RPMI7951 (cell line): ENCODE data around the gene TRNAU1AP. TPM values are rescaled to one million over a fixed set of nuclear protein-coding genes. Genes with fewer than 3 reads are reported as not detected.
"Not testable (repeated sequence)": the region's sequence is repeated elsewhere in the genome, so short reads cannot be mapped to it uniquely, and the experiment has no call there.

Source experiments
- DNase-seq: peaks from one replicate; pipeline ENCODE4 v3.0.0-alpha.2; 2012; ENCODE audit warnings: low read depth
- total RNA-seq: library from RNA; depleted of rRNA; stranded (reverse); fragments of >200 nt; shearing (Covaris generic); gene quantifications from 2 replicates; pipeline ENCODE4 v1.2.3, GENCODE V29; 2014; rRNA removed

TRNAU1AP gene
- total RNA-seq: 47.1 and 49.5 TPM in 2 replicates

DNA sequence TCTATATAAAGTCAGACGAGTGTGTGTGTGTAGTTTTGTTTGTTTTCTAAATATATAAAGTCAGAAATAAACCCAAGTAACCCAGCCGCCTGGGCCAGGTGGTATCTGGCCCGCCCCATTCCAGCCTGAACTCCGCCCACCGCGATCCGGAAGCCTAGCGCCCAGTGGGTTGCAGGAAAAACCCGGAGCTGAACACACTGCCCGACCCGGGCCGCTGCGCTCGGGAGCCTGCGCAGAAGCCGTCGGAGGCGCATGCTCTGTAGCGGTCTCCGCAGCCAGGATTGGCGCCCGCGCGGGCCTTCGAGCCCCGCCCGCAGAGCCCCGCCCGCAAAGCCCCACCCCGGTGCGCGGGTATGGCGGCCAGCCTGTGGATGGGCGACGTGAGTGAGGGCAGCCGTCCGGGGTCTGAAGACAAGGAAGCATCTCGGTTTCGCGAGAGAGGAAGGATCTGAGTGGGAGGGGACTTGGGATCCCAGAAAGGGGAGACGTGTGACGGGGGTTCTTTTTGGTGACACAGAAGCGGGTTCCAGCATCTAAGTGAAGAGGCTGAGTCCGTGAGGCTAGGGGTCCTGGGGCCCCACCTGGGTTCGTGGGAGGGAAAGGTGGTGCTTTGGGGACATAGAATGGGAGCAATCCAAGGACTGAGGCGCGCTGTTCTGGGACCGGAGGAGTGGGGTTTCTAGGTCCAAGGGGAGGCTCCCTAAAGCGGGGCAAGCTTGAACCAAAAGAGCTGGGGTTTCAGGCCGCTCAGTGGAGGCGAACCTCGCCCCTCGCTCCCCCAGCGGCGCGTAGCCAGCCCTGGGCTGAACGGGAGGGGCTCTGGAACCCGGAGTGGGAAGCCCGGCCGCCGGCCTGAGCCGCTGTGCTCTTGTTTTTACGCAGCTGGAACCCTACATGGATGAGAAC lies at the start of gene TRNAU1AP:
Gene TRNAU1AP, plus strand, starts transcription at position 328 of the 906 bp plus-strand sequence. Its CDS starts 26 bp downstream, at position 354.
- peak; percentile 94 for DNase-seq

DNA sequence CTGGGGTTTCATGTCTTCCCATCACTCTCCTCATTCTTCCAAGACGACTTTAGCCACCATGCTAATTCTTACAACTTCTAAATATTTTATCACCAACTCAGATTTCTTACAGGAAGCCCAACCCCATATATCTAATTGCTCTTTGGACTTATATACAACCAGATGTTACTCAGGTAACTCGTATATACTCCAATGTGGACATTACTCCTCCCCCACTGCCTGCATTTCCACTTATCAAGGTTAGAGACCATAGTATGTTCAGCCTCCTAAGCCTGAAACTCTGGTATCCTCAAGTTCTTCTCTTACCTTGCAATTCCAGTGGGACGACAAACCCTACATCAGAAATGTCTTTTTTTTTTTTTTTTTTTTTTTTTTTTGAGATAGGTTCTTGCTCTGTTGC lies 49.8 kb upstream of the TRNAU1AP start:
- DNase-seq: no peak

DNA sequence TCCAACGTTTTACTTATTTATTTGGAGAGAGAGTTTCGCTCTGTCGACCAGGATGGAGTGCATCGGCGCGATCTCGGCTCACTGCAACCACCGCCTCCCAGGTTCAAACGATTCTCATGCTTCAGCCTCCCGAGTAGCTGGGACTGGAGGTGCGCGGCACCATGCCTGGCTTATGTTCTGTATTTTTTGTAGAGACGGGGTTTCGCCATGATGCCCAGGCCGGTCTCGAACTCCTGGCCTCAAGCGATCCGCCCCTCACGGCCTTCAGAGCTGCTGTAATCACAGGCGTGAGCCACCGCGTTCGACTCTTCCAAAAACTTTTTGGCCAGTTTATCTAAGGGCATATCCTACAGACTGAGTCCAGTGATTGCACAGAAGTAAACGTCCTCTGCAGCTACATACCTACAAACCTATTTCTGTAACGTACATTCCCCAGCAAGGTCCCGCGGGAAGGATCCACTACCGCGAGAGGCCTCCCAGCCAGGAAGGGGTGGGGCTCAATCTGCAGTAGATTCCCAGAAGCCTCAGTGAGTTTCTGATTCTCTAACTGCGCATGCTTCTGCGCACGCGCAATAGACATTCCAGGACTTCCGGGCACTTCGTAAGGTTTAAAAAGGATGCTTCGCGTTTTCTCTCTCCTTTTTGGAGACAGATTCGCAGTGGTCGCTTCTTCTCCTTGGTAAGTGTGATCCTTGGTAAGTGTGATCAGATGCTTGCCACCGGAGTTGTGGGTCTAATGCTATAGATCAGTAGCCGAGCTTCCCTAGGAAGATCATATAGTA lies 47.3 kb upstream of the TRNAU1AP start, which contains the start of gene RCC1:
Gene RCC1, plus strand, starts transcription at position 638 of the 782 bp plus-strand sequence. CDS start 23,824 bp downstream, outside the sequence.
- DNase-seq: peak; percentile 99

DNA sequence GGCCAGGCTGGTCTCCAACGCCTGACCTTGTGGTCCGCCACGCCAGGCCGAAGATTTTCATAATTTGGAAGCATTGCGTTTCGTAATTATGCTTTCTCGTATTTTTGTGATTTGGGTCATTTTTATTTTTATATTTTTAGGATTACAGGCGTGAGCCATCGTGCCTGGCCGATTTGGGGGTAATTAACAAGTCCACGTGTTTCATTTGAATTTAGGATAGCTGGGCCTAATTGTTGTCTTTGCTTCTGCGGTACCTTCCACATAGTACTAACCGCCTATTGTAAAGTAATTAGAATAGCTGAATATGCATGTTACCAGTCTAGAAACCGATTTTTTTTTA lies 46.0 kb upstream of the TRNAU1AP start:
- DNase-seq: no peak

DNA sequence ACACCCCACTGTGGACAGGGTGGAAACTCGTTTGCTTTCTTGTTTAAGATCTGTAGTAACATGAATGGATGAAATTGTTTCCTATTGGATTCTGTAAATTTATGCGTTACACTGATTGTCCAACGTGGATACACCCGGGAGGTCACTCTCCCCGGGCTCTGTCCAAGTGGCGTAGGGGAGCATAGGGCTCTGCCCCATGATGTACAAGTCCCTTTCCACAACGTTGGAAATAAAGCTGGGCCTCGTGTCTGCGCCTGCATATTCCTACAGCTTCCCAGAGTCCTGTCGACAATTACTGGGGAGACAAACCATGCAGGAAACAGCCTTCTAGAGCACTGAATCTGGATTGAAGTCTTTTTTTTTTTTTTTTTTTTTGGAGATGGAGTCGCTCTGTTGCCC lies 45.6 kb upstream of the TRNAU1AP start:
- no peak for DNase-seq

DNA sequence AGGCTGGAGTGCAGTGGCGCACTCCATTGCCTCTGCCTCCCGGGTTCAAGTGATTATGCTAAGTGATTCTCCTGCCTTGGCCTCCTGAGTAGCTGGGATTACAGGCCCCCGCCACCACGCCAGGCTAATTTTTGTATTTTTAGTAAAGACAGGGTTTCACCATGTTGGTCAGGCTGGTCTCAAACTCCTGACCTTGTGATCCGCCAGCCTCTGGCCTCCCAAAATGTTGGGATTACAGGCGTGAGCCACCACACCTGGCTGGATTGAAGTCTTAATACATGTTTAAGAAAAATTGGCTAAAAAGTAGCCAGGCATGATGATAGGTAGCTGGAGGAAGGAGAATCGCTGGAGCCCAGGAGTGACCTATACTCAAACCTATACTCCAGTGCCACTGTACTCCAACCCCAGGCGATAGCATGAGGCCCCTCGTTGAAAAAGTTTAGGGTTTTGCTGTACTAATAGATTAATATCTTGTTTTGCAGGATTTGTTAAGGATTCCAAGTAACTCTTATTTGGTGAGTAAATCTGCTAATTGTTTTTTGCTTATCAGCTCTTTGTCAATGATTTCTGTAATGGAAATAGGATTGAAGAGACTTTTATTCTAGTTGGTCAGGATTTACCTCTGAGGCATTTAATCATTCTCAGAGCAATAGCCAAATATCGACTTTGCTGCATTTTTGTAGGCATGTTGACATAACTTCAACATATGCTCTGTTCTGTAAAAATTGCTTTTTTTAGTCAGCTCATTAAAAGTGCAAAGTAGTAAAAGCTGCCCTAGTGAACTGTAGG lies 45.0 kb upstream of the TRNAU1AP start:
- DNase-seq: no peak

DNA sequence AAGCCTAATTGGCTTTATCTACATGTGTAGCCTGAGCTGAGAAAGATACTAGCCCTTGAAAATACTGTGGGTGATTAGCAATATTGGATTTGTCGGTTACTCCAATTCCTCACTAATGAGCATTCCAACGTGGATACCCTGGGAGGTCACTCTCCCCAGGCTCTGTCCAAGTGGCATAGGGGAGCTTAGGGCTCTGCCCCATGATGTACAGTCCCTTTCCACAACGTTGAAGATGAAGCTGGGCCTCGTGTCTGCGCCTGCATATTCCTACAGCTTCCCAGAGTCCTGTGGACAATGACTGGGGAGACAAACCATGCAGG lies 44.5 kb upstream of the TRNAU1AP start:
- no peak for DNase-seq

DNA sequence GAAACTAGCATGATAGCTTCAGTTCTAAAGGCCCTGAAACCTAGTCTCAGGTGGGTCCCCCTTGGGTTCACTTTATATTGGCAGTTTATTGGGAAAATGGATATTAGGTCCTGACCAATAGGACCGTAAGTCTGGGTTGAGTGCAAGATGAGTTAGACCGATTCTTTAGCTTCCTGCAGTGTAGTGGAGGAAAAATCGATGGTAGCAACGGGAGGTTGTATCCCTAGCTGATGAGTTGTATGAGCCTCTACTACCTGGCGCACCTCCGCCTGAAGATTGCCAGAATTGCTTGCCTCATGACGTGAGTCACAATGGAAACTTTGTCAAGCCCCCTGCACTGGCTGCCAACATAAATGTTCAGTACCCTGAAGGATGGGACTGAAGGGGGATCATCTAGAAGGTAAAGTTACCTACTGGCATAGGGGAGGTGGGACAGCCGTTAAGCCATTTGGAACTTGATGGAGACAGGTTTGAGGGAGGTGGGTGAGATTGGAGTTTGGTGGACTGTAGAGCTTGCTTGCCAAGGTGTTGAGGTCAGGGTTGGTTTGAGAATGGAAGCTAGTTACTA lies 43.1 kb upstream of the TRNAU1AP start:
- no peak for DNase-seq

DNA sequence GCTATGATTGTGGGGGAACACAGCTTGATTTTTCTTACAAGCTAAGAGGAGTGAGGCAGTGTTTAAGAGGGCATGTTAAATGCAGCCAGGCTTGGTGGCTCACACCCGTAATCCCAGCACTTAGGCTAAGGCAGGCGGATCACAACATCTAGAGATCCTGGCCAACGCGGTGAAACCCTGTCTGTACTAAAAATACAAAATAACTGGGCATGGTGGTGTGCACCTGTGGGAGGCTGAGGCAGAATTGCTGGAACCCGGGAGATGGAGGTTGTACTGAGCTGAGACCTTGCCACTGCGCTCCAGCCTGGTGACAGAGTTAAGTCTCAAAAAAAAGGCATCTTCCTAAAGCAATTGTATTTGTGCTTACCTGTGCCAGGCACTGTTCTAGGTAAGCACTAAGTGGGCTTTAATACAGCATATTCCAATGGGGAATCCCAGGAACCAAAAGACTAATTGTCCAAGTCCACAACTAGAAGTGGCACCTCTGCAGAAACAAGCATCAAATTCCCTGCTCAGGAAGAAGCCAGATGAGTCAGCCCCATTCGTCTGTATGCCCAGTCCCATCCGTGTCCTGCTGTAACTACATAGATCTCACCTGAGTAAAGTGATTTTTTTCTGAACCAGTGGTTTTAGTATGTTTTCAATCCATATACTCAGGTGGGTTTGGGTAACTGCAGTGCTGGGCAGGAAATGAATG lies 42.5 kb upstream of the TRNAU1AP start:
- DNase-seq: peak; percentile 53

DNA sequence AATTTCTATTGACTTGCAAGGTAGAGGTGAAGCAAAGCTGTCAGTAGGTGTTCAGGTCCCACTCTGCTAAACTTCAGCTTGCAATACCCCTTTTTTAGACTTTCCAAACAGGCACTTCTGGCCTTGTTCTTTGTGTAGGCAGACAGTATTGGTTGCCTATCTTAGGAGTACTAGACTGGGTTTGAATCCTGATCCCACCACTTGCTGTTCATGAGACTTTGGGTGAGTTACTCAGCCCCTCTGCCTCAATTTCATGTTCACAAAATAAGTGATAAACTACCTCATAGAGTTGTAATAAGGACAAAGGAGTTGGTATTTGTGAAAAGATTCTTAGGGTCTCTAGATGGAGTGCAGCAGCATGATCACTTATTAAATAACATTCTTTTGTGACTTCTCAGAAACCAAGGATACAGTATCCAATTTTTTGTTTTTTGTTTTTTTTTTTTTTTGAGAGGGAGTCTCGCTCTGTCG lies 41.9 kb upstream of the TRNAU1AP start:
- no peak for DNase-seq

DNA sequence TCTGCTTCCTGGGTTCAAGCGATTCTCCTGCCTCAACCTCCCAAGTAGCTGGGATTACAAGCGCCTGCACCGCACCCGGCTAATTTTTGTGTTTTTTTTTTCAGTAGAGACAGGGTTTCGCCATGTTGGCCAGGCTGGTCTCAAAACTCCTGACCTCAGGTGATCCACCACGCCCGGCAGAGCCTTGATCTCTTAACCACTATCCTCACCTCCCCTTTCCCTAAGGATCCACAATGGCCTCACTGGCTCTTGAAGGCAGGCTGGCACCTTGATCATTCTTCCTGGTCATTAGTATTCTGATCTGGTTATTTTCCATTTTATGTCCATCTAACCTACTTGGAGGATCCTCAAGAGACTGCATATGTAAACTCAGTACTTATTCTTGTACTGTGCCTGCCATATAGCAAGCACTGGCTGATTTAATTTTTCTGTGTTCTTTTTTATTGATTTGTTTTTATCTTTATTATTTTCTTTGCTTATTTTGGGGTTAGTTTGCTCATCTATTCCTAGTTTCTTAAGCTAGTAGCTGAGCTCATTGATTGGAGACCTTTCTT lies 40.8 kb upstream of the TRNAU1AP start:
- DNase-seq: no peak

DNA sequence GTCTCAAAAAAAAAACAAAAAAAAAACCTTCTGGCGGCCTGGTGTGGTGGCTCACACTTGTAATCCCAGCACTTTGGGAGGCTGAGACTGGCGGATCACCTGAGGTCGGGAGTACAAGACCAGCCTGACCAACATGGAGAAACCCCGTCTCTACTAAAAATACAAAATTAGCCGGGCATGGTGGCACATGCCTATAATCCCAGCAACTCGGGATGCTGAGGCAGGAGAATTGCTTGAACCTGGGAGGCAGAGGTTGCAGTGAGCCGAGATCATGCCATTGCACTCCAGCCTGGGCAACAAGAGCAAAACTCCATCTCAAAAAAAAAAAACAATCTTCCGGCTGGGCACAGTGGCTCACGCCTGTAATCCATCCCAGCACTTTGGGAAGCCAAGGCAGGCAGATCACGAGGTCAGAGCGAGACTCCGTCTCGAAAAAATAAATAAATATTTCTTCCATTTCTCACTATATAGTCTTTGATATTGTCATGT lies 38.4 kb upstream of the TRNAU1AP start:
- DNase-seq: not testable (repeated sequence)

DNA sequence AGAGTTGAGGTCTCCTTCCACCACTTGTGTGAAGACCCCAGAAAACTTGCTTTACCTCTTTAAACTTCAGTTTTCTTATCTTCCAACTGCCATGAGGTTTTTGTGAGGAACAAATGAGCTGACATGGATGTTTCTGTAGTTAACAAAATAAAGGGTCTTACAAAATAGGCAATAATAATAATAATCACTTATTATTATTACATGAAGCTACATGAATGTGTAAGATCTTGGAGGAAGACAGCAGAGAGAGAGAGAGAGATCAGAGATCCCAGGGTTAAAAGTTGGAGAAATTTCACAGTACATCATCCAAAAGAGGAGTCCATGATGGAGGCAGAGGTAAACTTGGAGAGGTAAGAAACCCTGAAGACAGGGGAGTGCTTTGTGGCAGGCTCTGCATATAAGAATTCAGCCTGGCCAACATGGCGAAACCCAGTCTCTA lies 36.3 kb upstream of the TRNAU1AP start:
- no peak for DNase-seq

DNA sequence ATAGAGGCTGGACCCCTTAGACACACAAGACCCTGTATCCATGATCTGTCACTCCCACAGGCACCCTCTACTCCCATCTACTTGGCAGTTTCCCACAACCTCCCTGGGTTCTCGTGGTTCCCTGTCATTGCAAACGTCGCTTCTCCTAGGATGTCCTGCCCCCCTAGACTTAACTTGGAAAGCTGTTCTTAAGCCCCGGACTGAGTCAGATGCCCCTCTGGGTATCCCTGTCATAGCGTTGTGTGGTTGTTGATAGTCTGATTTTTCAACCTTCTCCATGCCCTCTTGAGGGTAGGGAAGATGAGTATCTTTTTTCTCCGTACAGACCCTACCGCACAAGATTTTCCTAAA lies 35.3 kb upstream of the TRNAU1AP start:
- no peak for DNase-seq

DNA sequence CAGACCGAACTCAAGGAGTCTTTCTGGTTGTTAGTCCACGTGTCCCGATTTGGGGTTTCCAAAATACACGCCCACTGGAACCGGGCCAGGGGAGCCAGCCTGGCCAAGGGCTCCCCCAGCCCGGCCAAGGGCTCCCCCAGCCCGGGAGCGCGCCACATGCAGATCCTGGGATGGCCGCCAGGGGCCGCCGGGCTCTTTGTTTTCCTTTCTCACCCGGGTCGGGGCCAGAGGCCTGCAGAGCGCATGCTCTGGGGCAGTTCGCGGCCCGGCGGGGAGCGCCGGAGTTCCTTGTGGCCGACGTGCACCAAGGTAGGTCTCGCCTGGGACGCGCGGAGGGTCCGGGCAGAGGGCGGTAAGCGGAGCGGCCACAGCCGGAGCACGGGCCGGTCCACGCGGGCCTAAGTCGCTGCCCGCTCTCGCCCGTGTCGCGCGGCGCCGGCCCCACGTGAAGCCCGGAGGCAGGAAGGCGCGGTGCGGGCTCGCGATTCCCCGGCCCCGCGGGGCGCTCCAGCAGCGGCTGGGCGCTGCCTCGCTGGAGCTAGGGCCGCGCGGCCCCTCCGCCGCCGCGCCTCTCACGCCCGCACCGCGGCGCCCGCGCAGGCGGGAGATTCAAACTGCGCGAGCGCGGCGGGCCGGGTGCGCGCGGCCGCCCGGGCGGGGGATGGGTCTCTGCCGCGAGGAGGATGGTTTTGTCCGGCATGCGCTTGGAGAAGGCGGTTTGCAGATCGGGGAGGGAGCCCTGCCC lies 34.7 kb upstream of the TRNAU1AP start:
- peak; percentile 83 for DNase-seq

DNA sequence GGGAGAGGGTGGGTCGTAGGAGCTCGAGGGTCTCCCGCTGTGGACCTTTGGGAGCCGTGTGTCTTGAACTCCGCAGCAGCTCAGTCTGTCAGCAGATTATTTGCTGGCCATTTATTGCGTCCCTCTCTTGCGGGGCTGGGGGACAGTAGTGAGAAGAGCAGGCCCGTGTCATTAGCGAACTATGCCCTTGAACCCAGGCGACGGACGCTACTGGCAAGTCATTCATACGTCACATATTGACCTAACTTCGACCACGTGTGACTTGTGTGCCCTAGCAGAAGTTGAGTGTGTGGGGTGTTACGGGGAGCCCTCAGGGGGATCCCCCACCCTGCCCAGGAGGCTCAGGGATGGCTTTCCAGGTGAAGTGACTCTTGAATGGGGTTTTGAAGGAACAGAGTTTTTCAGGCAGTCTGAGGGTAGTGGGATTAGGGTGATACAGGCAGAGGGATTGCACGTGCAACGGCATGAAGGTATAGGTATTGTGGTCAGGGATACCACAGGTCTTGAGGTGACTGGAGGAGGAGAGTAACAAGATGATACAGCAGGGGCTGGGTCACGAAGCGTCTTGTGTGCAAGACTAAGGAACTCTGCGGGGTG lies 34.0 kb upstream of the TRNAU1AP start:
- no peak for DNase-seq

DNA sequence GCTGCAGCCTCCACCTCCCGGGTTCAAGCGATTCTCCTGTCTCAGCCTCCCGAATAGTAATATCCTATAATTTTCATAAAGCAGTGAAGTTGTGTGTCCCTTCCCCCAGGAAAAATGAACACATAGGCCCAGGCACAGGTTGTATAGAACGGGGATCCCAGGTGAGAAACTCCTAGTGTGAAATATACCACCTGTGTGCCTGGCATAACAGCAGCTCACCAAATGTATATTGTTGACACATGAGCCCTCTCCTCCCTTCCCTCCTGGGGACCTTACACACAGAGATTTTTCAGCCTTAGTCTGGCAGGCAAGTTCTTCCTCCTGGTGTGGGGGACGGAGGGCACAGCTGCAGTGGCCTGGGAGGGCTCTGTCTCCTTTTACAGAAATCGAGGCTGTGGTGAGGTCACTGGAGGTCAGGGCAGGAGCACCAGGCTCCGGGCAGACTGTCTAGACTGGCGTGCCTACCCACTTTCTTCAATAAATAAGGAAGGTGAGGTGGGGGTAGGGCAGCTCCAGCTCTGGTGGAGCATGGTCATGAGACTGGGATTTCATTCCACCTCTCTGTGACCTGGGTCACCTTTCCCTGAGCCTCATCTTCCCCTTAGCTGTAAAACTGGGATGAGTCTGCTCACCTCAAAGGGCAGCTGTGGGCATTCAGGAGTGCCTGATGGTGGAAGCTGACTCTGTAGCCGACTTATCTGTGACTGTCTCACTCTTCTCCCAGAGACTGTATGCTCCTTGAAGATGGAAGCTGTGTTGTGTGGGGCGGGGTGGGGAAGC lies 32.7 kb upstream of the TRNAU1AP start:
- no peak for DNase-seq

DNA sequence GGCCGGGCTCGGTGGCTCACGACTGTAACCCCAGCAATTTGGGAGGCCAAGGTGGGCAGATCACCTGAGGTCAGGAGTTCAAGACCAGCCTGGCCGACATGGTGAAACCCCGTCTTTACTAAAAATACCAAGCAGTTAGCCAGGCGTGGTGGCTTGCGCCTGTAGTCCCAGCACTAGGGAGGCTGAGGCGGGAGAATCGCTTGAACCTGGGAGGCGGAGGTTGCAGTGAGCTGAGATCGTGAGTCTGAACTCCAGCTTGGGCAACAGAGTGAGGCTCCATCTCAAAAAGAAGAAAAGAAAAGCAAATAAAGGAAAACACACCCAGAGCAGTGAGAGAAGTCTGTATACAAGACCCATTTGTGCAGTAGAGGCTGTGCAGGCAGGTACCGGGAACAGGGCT lies 32.1 kb upstream of the TRNAU1AP start:
- not testable (repeated sequence) for DNase-seq
